ENCODE results near the gene CCDC127. TPM values are rescaled to one million over a fixed set of nuclear protein-coding genes. Genes with fewer than 3 reads are reported as not detected.
A peak's percentile ranks its signal among the peaks of the same experiment; 100 is the strongest.

The CCDC127 gene
- total and polyA plus RNA-seq, 2 donors (not counting 1 experiment from before 2014, with no cell fraction given) = 1.4 to 8.7 TPM

GRCh38 chr5:219991-220390 lies 2.0 kb upstream of the CCDC127 start:
- H3K9ac ChIP-seq (ENCODE audit: low read length) = peak overlapping the region; percentile 76
- peak overlapping the region; percentile 96 for H3K4me3 Mint-ChIP-seq
- H3K27ac ChIP-seq (ENCODE audit: low read length in 2 of 2) = peak overlapping the region; percentile 14 to 83

More at GRCh38 chr5:219991-220390, 2.0 kb upstream of the CCDC127 start:
- POLR2A ChIA-PET = no interaction called here
- H3K36me3 ChIP-seq (replicated peaks in 1 of 2; ENCODE audit: control extremely low read depth in 1 of 2, control insufficient read depth in 1 of 2, extremely low read depth in 1 of 2, insufficient read depth in 2 of 2, low read length in 1 of 2) = peaks cover 0 to 13% of the 10 kb centered on the region in 2 experiments
- intact Hi-C loops (cut with micrococcal nuclease) = no loop called here
- peak overlapping the region; percentile 79 for H2AFZ ChIP-seq (ENCODE audit: insufficient read depth, low read depth, low read length, poor library complexity, severe bottlenecking)
- peak overlapping the region; percentile 67 to 93 (median 90) for H3K4me3 ChIP-seq (ENCODE audit: control extremely low read depth in 1 of 5, extremely low read depth in 1 of 5, insufficient read depth in 1 of 5, low read depth in 2 of 5, low read length in 4 of 5)
- H3K4me2 ChIP-seq (replicated peaks; ENCODE audit: low read depth, low read length, poor library complexity, severe bottlenecking) = peak overlapping the region; percentile 90
- ATAC-seq (ENCODE audit: low read depth) (no peak), DNase-seq (peak; percentile 51)
- H3K79me2 ChIP-seq (ENCODE audit: control insufficient read depth, insufficient read depth, low read length) = peaks cover 75% of the 10 kb centered on the region
- Mint-ChIP-seq H3K27me3 (no peaks in the 10 kb centered on the region), H3K27ac (peak overlapping the region; percentile 94), H3K4me1 (peaks cover 52% of the 10 kb centered on the region), H3K9me3 (ENCODE audit: insufficient read depth) (no peaks in the 10 kb centered on the region)
- 20% methylated on average over 1 of the region's 4 CpGs for WGBS (ENCODE audit: insufficient coverage)
- TF ChIP-seq CTCF (IDR thresholded peaks at IDR 0.05) (no peak), EZH2 (IDR thresholded peaks at IDR 0.05; ENCODE audit: borderline replicate concordance, insufficient read depth, low read depth, low read length, poor library complexity, severe bottlenecking) (no peak)
- CTCF ChIA-PET = interaction anchor here (0.8 to 3.5 kb wide), 2 partner anchors 31 to 50 kb away, joined by 3 to 19 read pairs; no protein-coding TSS in a partner anchor
- H3K4me1 ChIP-seq (ENCODE audit: control insufficient read depth in 2 of 2, insufficient read depth in 2 of 2, low read length in 2 of 2) = peaks cover 6 to 19% of the 10 kb centered on the region in 2 donors
- H3K9me3 ChIP-seq (ENCODE audit: control extremely low read depth in 1 of 3, control insufficient read depth in 2 of 3, insufficient read depth in 1 of 3, low read length in 2 of 3) = no peaks in the 10 kb centered on the region
- H3K27me3 ChIP-seq (replicated peaks in 1 of 4; ENCODE audit: control extremely low read depth in 1 of 4, control insufficient read depth in 3 of 4, insufficient read depth in 4 of 4, low read length in 3 of 4) = no peaks in the 10 kb centered on the region
- H4K20me1 ChIP-seq (ENCODE audit: control insufficient read depth, insufficient read depth, low read length, poor library complexity, severe bottlenecking) = peaks cover 30% of the 10 kb centered on the region
